ENCODE measurements around the gene C1QB.

Gene C1QB

DNA sequence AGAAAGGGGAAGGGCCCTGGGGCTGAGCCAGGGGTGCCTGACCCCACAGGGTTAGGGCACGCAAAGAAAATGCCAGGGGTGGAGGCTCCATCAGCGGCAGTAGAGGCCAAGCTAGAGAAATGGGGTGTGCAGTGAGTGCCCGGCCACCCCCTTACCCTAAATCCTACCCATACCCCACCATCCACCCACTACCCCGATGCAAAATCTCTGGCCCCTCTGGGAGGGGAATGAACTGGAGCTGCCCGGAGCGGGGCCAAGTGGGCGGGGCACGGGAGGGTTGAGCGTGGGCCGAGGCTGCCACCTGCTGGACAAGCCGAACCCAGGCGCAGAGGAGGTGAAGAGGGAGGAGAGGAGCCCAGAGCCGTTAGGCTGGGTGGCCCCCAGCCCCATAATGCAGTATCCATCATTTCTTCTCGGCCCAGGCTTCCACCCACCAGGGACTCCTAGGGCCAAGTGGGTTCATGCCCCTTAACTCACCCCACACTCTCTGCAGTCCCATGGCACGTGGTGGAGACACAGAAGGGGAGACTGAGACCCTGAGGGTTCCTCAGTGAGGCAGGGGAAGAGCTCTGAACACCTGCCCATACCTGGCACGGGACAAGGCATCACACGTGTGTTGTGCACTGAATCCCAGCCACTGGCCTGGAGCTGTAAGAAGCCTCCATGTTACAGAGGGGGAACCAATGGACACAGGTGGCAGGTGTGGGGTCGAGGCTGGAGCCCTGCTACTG is 11.0 kb upstream of the C1QB start:
- Mint-ChIP-seq H3K9me3 (no peaks in the 10 kb centered on the region), H3K4me1 (ENCODE audit: low read depth) (no peaks in the 10 kb centered on the region), H3K27me3 (ENCODE audit: low read depth) (no peaks in the 10 kb centered on the region), H3K36me3 (ENCODE audit: low read depth) (no peaks in the 10 kb centered on the region), H3K27ac (no peak overlapping the region), H3K4me3 (no peak overlapping the region)

DNA sequence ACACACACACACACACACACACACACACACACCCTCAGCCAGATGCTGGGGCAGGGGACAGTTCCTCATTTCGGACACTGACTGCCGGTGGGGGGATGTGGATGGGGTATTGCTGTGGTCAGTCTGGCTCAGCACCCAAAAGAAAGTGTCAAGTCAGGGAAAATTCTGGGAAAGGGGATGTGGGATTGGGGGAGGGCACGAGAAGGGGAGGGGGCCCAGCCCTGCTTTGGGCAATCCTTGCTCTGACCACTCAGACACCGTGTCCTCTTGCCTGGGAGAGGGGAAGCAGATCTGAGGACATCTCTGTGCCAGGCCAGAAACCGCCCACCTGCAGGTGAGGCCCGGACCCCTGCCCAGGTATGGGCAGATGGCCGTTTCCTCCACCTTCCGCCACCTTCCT is 9.7 kb upstream of the C1QB start, which contains the start of gene C1QC:
C1QC (plus strand) TSS at position 253 of the 400 bp plus-strand sequence. CDS start 391 bp downstream, outside the sequence.
- H3K4me3 Mint-ChIP-seq = no peak within 1 kb of the TSS
- no peaks in the 10 kb centered on the region for H3K36me3 Mint-ChIP-seq (ENCODE audit: low read depth)
- no peaks in the 10 kb centered on the region for H3K27me3 Mint-ChIP-seq (ENCODE audit: low read depth)
- H3K4me1 Mint-ChIP-seq (ENCODE audit: low read depth) = no peaks in the 10 kb centered on the region
- H3K27ac Mint-ChIP-seq = no peak within 1 kb of the TSS
- no peaks in the 10 kb centered on the region for H3K9me3 Mint-ChIP-seq

DNA sequence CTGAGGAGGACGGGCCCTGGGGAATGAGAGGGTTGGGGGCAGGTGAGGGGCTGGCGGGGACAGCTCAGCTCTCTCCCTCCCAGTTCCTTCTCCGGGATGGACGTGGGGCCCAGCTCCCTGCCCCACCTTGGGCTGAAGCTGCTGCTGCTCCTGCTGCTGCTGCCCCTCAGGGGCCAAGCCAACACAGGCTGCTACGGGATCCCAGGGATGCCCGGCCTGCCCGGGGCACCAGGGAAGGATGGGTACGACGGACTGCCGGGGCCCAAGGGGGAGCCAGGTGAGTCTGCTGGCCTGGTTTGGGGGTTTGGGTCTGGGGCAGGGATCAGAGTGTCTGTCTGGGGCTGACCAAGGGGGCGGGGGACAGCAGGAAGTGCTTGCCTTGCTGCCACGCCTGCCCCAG is 9.1 kb upstream of the C1QB start:
- Mint-ChIP-seq H3K27me3 (ENCODE audit: low read depth) (no peaks in the 10 kb centered on the region), H3K4me1 (ENCODE audit: low read depth) (no peaks in the 10 kb centered on the region), H3K9me3 (no peaks in the 10 kb centered on the region), H3K27ac (no peak overlapping the region), H3K4me3 (no peak overlapping the region), H3K36me3 (ENCODE audit: low read depth) (no peaks in the 10 kb centered on the region)

DNA sequence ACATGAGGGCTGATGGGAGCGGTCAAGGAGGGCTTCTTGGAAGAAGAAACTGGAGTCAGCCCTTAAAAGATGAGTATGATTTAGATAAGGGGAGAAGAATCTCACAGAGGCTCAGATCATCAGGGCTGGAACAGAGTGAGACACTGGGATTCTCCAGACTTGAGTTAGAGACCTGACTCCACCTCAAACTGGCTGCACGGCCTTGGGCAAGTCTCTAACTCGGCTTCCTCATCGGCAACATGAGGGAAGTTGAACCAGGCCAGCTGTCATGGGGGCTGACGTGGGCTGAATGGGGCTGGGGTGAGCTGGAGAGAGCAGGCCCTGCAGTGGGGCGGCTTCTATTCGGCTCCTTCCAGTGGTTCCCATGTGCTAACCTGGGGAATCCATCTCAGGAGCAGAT is 7.1 kb upstream of the C1QB start:
- no peaks in the 10 kb centered on the region for H3K4me1 Mint-ChIP-seq (ENCODE audit: low read depth)
- no peaks in the 10 kb centered on the region for H3K9me3 Mint-ChIP-seq
- H3K27me3 Mint-ChIP-seq (ENCODE audit: low read depth) = no peaks in the 10 kb centered on the region
- no peak overlapping the region for H3K4me3 Mint-ChIP-seq
- no peak overlapping the region for H3K27ac Mint-ChIP-seq
- no peaks in the 10 kb centered on the region for H3K36me3 Mint-ChIP-seq (ENCODE audit: low read depth)

DNA sequence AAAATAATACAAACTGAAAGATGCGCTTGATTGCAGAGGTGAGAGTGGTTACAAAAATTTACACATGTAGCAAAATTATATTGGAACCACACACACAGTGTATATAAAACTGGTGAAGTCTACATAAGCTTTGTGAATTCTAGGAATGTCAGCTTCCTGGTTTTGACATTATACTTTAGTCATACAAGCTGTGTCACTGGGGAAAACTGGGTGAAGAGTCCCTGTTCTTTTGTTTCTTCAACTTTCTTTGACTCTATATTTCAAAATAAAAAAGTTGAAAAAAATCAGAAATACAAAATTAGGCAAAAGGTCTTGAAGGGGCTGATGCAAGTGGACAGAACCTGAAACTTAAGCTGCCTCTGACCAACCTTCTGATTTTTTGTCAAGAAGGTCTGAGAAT is 6.7 kb upstream of the C1QB start:
- no peak overlapping the region for H3K4me3 Mint-ChIP-seq
- no peaks in the 10 kb centered on the region for H3K36me3 Mint-ChIP-seq (ENCODE audit: low read depth)
- no peak overlapping the region for H3K27ac Mint-ChIP-seq
- no peaks in the 10 kb centered on the region for H3K4me1 Mint-ChIP-seq (ENCODE audit: low read depth)
- no peaks in the 10 kb centered on the region for H3K9me3 Mint-ChIP-seq
- H3K27me3 Mint-ChIP-seq (ENCODE audit: low read depth) = no peaks in the 10 kb centered on the region

DNA sequence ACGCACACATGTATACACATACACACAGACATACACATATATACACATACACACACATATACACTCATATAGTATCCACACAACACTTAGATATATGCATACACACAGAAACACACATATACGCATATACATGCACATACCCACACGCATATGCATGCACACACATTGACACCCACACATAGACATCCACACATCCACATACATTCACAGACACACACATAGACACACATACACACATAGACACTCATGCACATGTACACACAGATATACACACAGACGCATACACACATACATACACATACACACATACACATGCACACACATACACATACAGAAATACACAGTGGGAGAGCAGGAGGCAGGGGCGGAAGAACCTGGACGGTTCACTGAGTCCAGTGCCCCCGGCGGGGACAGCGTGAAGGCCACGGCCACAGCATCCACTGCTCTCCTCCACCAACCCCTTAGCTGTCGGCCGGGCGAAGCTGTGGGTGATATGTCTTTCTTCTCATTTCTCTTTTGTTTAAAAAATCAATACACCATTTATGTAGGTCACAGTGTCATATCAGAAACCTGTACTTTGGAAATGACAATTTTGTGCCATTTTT is 2.8 kb upstream of the C1QB start:
- no peaks in the 10 kb centered on the region for H3K9me3 Mint-ChIP-seq
- H3K4me3 Mint-ChIP-seq = no peak overlapping the region
- no peaks in the 10 kb centered on the region for H3K36me3 Mint-ChIP-seq (ENCODE audit: low read depth)
- no peaks in the 10 kb centered on the region for H3K27me3 Mint-ChIP-seq (ENCODE audit: low read depth)
- H3K4me1 Mint-ChIP-seq (ENCODE audit: low read depth) = no peaks in the 10 kb centered on the region
- no peak overlapping the region for H3K27ac Mint-ChIP-seq

DNA sequence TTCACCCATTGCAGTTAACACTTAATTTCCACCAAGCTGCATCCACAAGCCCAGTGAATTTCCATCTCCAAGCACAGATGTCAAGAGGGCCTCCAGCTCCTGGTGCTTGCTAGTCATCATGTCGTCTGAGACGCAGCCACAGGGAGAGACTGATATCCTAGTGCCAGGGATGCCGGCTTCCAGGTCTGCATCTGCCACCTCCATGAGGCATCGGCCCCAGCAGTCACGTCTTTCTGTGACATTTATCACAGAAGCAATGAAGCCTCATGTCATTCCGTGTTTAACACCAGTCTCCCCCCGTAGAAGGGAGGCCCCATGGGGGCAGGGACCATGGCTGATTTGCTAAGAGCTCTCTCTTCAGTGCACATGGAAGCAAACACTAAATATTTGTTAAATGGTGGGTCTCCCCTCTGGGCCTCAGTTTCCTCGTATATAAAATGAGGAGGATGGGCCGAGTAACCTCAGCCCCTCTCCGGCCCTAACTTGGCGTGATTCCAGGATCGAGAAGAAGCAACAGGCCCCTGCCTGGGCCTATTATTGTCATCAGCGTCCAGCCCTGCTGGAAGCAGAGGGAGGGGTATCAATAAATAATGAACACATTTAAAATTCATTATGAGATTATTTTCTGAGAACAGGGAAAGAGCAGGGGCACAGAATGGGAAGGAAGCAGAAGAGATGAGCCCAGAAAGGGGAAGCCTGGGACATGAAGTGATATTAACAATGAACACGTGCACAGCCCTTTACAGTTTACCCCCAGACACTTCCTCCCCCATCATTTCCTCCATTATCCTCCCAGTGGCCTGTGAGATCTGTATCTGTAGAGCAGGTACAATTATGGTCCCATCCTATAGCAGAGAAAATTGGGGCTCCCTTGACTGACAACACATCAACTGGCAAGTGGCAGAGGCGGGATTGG is 837 bp upstream of the C1QB start:
- Mint-ChIP-seq H3K27ac (no peak overlapping the region), H3K4me1 (ENCODE audit: low read depth) (no peaks in the 10 kb centered on the region), H3K36me3 (ENCODE audit: low read depth) (no peaks in the 10 kb centered on the region), H3K27me3 (ENCODE audit: low read depth) (no peaks in the 10 kb centered on the region), H3K4me3 (no peak overlapping the region), H3K9me3 (no peaks in the 10 kb centered on the region)

DNA sequence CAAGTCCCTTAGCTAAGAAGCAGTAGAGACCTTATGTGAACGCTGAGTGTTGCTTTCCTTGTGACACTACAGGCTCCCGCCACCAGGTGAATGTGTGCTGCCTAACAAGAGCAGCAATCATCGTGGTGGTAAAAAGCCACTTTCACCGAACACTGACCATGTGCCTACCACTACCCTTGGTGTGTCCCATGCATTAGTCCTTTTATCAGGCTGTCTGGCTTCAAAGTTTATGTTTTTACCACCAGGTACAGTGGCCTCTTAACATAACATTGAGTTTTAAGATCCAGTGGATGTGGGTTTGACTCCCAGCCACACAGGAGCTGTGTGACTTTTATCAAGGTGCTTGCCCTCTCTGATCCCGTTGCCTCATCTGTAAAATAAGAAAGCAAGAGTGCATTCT is 1.7 kb downstream of the C1QB start:
- no peaks in the 10 kb centered on the region for H3K4me1 Mint-ChIP-seq (ENCODE audit: low read depth)
- H3K27me3 Mint-ChIP-seq (ENCODE audit: low read depth) = no peaks in the 10 kb centered on the region
- H3K36me3 Mint-ChIP-seq (ENCODE audit: low read depth) = no peaks in the 10 kb centered on the region
- H3K9me3 Mint-ChIP-seq = no peaks in the 10 kb centered on the region
- H3K4me3 Mint-ChIP-seq = no peak overlapping the region
- H3K27ac Mint-ChIP-seq = no peak overlapping the region

DNA sequence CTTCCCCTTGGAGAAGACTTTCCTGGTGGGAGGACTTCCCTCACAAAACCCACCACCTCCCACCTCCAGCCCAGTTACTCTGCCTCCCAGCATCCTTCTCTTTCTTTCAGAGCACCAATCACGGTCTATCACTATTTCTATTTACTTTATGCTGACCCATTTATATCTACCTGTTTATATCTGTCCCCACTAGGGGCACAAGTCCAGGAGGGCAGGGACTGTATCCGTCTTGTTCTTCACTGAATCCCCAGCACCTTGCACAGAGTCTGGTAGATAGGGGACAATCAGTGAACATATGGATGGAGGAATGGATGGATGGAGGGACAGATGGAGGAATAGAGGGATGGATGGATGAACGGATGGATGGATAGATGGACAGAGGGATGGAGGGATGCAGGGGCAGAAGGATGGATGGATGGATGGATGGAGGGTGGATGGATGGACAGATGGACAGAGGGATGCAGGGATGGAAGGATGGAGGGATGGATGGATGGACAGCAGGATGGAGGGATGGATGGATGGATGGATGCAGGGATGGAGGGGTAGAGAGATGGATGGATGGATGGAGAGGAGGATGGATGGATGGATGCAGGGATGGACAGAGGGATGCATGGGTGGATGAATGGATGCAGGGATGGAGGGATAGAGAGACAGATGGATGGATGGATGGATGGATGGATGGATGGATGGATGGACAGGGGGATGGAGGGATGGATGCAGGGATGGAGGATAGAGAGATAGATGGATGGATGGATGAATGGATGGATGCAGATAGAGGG is 5.5 kb downstream of the C1QB start:
- Mint-ChIP-seq H3K4me1 (ENCODE audit: low read depth) (no peaks in the 10 kb centered on the region), H3K4me3 (no peak overlapping the region), H3K36me3 (ENCODE audit: low read depth) (no peaks in the 10 kb centered on the region), H3K9me3 (no peaks in the 10 kb centered on the region), H3K27ac (no peak overlapping the region), H3K27me3 (ENCODE audit: low read depth) (no peaks in the 10 kb centered on the region)

DNA sequence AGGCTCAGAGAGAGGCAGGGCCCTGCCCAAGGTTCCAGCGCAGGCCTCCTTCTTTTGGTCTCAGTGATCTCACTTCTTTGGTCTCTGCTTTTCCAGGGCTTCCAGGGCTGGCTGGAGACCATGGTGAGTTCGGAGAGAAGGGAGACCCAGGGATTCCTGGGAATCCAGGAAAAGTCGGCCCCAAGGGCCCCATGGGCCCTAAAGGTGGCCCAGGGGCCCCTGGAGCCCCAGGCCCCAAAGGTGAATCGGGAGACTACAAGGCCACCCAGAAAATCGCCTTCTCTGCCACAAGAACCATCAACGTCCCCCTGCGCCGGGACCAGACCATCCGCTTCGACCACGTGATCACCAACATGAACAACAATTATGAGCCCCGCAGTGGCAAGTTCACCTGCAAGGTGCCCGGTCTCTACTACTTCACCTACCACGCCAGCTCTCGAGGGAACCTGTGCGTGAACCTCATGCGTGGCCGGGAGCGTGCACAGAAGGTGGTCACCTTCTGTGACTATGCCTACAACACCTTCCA is 7.7 kb downstream of the C1QB start:
- no peak overlapping the region for H3K4me3 Mint-ChIP-seq
- no peaks in the 10 kb centered on the region for H3K27me3 Mint-ChIP-seq (ENCODE audit: low read depth)
- H3K36me3 Mint-ChIP-seq (ENCODE audit: low read depth) = no peaks in the 10 kb centered on the region
- H3K27ac Mint-ChIP-seq = no peak overlapping the region
- H3K4me1 Mint-ChIP-seq (ENCODE audit: low read depth) = no peaks in the 10 kb centered on the region
- no peaks in the 10 kb centered on the region for H3K9me3 Mint-ChIP-seq

DNA sequence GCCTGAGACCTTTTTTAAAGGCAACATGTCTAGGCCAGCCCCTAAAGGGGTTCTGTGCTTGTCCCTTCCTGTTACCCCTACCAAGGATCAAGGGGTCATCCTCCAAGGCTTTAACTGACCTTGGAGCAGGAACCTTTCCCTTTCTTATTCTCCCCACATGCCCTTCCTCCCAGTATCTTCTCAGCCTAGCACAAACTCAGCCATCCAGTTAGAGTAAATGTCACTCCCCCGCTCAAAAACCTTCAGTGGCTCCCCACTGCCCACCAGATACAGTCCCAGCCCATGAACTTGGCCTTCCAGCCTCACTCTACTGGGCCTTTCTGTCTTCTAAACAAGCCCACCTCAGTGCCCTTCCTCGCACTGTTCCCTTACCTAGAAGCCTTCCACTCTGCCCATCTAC is 8.8 kb downstream of the C1QB start:
- Mint-ChIP-seq H3K27me3 (ENCODE audit: low read depth) (no peaks in the 10 kb centered on the region), H3K36me3 (ENCODE audit: low read depth) (no peaks in the 10 kb centered on the region), H3K27ac (no peak overlapping the region), H3K9me3 (no peaks in the 10 kb centered on the region), H3K4me3 (no peak overlapping the region), H3K4me1 (ENCODE audit: low read depth) (no peaks in the 10 kb centered on the region)

DNA sequence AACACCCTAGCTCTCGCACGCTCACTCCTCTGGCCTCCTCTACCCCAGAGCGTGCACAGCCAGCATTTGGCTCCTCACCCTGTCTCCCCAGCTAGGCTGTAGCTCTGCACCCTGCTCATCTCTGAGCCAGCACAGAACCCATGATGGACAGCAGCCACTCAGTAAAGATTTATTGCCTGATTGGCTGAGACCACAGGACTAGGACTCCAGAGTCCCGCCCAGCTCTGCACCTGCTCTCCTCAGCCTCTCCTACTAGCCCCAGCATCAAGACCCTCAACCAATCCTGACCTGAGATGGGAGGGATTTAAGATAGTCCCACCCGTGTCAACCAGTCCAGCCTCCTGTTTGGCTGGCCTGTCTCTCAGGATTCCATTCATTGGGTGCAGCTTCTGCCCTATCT is 9.3 kb downstream of the C1QB start:
- no peak overlapping the region for H3K27ac Mint-ChIP-seq

DNA sequence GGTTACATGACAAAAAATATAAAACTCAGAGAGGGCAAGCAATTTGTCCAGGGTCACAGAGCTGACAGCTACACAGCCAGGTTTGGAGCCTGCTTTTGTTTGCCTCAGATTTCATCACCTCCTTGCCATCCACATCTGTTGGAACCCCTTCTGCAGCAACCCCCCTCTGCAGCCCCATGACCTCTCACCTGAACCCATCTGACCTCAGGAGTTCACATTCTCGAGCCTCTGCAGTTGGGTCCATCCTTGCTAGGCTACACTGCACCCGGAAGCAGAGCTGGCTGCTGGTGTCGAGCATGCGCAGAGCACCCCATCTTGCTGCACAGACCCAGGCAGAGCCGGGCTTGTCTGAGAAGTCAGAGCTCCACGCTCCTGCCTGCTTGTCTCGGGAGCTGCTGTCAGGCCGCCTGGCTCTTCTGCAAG is 10.0 kb downstream of the C1QB start:
- Mint-ChIP-seq H3K4me3 (no peak overlapping the region), H3K27me3 (ENCODE audit: low read depth) (no peaks in the 10 kb centered on the region), H3K27ac (no peak overlapping the region), H3K9me3 (no peaks in the 10 kb centered on the region), H3K4me1 (ENCODE audit: low read depth) (no peaks in the 10 kb centered on the region), H3K36me3 (ENCODE audit: low read depth) (no peaks in the 10 kb centered on the region)

More for the DNA sequence above, 9.3 kb downstream of the C1QB start:
- H3K4me1 Mint-ChIP-seq (ENCODE audit: low read depth) = no peaks in the 10 kb centered on the region
- no peaks in the 10 kb centered on the region for H3K9me3 Mint-ChIP-seq
- no peaks in the 10 kb centered on the region for H3K36me3 Mint-ChIP-seq (ENCODE audit: low read depth)
- no peak overlapping the region for H3K4me3 Mint-ChIP-seq
- no peaks in the 10 kb centered on the region for H3K27me3 Mint-ChIP-seq (ENCODE audit: low read depth)

DNA sequence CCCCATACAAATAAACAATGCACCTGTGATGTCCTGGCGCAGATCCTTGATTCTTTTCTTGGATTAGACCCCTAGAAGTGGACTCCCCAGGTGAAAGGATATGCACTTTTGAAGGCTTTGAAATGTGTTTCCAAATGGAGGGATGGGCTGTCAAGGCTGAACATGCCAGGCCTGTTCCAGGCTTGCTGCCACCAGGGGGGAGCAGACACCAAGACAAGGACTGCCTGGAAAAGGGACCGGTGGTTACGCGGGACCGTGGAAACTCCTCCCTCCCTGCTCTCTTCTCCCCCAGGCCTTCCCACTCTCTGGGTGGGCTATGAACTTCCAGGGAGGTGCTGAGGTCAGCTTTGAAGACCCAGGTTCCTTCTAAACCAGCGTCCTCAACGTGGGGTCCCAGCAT is 12.7 kb downstream of the C1QB start:
- Mint-ChIP-seq H3K36me3 (ENCODE audit: low read depth) (no peaks in the 10 kb centered on the region), H3K4me1 (ENCODE audit: low read depth) (no peaks in the 10 kb centered on the region), H3K9me3 (no peaks in the 10 kb centered on the region), H3K4me3 (no peak overlapping the region), H3K27ac (no peak overlapping the region), H3K27me3 (ENCODE audit: low read depth) (no peaks in the 10 kb centered on the region)
